GM19099 (cell line): ENCODE results near the gene POLR1F.

ENCODE experiments used
- POLR2A ChIP-seq: IDR thresholded peaks from 3 replicates; pipeline ENCODE4 v1.6.1; 2011; ENCODE audit warnings: low read depth; ENCODE audit not compliant: insufficient read length; ENCODE audit errors: extremely low read depth

POLR1F gene, protein sequence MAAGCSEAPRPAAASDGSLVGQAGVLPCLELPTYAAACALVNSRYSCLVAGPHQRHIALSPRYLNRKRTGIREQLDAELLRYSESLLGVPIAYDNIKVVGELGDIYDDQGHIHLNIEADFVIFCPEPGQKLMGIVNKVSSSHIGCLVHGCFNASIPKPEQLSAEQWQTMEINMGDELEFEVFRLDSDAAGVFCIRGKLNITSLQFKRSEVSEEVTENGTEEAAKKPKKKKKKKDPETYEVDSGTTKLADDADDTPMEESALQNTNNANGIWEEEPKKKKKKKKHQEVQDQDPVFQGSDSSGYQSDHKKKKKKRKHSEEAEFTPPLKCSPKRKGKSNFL

GRCh38 chr7:19708397-19709248 is at the start of gene POLR1F:
Gene POLR1F (minus strand): TSS chr7:19709037. CDS start chr7:19709016, 21 bp downstream.
- TF ChIP-seq POLR2A: peak; percentile 97

GRCh38 chr7:19754521-19755116 is 45.8 kb upstream of the POLR1F start:
- no peak for TF ChIP-seq POLR2A

DNA sequence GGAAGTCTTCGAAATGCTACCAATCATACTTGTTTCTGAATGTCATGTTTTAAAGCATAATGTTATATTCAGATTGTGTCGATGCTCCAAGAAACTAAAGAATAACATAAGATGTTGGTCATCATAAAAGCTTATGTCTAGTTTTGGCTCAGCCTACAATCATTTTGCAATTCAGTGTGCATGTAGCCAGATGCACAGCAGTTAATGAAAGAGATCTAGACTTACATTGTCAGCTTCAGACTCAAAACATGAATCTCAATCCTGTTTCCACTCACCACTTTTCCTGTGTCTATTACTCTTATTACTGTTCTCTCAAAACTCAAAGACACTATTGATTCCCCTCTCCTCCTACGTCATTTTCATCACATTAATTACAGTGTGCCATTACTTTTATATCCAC is 43.2 kb upstream of the POLR1F start:
- no peak for TF ChIP-seq POLR2A

DNA sequence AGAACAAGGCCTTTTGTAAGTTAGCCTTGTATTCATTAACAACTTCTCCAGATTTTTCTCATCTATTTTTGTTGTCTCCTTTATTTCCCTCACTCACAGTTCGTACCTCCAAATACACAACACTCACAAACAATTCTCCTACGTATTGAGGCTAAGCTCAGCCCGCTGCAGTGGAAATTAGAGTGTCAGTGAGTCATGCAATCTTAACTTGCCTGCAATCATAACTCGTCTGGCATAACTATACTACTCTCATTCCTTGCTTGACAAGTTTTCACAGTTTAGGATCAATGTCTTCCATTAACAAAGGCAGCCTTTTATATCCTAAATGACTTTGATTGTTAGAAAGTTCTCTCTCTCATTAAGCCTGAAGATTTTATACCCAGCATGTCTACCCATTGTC is 40.8 kb upstream of the POLR1F start:
- TF ChIP-seq POLR2A: no peak

GRCh38 chr7:19747740-19748339 is 39.0 kb upstream of the POLR1F start:
- TF ChIP-seq POLR2A: no peak

DNA sequence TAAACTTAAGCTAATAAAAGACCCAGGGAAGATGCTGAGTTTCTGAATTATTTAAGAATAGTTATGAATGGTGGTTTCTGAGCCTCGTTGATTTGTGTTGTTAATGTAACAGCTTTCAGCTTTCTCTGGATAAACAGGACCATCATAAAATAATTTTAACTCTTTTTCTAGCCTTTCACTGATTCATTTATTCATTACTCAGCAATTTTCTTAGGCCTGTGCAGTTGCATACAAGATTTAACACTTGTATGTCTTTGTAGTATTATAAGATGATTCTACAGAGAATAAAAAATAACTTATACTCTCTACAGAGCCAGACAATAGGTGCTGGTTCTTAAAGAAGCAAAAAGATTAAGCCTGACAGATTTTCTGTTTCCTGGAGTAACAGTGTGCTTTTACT is 35.2 kb upstream of the POLR1F start:
- TF ChIP-seq POLR2A: no peak

- no peak for TF ChIP-seq POLR2A
These were observed 19.9 kb upstream of the POLR1F start for GRCh38 chr7:19728716-19729115.

DNA sequence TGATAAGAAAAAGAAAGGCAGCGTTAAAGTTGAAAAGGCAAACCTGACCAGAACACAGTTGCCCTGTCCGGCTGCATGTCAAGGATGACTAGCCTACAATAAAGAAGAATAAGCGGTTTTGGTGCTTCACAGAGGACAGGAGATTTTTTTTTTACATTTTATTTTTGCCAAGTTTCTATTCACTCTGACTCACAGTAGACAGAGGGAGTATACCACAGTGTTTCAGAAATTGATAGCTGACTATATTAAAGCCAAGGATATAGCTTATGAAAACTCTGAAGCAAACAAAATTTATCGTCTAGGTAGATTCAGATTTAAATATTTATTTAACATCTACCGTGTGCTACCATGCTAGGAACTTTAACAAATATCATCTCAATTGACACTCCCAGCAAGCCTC is 16.9 kb upstream of the POLR1F start:
- no peak for TF ChIP-seq POLR2A

DNA sequence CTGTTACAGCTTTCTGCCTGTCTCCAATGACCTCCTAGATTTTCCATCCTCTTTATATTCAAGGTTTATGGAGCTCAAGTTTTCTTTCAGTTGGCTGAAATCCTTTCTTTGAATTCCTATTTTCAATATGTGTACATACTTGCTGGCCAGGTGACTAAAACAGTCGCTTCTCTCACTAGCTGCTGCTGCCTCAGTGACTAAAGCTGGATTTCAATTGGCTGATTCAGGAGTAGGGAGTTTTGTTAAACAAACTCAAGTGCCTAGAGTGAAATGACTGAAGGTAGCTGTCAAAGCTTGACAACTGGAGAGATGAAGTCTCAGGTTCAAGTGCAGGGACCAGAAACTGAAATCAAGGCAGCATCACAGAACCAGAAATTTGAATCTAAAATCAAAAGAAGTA is 6.7 kb upstream of the POLR1F start:
- TF ChIP-seq POLR2A: no peak

DNA sequence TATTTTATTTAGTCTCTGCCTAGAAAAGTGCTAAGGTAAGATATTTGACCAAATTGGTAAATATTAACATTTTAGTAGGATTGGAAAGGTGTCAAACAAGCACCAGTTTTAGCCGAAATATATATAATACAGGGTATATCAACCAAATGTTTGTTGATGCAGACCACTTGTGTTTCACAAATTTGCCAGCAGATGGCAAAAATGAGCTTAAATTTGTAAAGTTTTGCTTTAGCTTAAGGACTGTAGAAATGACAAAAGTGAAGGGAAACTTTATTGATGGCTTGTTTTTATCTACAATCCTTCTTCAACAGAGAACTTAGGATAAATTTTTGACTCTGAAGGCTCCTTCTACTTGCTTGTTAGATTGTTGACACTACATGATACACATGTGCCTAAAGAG is 4.8 kb upstream of the POLR1F start:
- no peak for TF ChIP-seq POLR2A

DNA sequence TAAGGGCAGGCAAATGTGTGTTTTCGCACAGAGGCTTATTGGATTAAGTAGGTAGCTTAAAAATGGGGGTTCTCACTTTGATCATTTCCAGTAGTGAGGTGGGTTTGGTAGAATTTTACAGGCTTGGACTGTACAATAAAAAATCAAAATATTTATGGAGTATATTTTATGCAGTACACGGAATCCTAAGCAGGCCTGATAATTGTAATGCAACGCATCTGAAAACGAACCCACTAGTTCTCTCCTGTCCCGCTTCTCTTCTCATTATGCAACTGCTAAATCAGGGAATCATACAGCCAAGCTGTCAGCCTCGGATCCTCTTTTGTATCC is 377 bp upstream of the POLR1F start:
- no peak for TF ChIP-seq POLR2A

DNA sequence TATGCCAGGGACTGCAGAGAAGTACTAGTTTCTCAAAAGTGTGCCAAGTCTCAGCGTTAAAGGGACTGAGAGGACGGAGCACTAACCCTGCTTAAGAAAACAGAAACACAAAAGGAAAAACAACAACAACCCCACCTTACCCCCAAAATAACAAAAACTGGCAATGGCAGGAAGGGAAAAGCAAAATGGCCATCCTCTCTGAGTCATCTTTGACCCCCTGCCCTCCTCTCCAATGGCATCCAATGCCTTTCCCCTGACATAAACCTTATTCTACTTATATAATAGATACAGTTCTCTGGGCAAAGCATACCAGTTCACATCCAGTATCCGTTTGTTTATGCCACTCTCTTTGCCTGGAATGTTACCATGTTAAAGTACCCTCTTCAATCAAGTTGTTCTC is 1.6 kb downstream of the POLR1F start:
- no peak for TF ChIP-seq POLR2A

DNA sequence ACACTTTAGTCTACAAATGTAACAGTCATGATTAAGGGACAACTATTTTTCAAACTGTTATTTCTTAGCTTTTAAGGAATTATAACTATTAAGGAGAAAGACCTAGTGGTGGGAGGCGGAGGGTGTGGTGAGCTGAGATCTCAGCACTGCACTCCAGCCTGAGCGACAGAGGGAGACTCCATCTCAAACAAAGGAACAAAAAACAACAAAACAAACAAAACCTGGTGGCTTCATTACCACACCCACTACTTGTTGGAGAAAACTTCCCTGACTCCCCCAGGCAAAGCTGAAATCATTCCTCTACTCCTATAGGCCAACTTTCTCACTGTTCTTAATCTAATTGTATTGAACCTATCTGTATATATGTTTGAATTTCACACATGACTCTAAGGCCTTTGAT is 3.2 kb downstream of the POLR1F start:
- no peak for TF ChIP-seq POLR2A

GRCh38 chr7:19701471-19701870 is 7.4 kb downstream of the POLR1F start:
- TF ChIP-seq POLR2A: no peak

- TF ChIP-seq POLR2A: no peak
These were observed 7.9 kb downstream of the POLR1F start for GRCh38 chr7:19700936-19701335.
